ENCODE results near the gene EFNA2.

GRCh38 chr19:1322198-1322981, 36.7 kb downstream of the EFNA2 start:
- TF ChIP-seq, protein P1, sequence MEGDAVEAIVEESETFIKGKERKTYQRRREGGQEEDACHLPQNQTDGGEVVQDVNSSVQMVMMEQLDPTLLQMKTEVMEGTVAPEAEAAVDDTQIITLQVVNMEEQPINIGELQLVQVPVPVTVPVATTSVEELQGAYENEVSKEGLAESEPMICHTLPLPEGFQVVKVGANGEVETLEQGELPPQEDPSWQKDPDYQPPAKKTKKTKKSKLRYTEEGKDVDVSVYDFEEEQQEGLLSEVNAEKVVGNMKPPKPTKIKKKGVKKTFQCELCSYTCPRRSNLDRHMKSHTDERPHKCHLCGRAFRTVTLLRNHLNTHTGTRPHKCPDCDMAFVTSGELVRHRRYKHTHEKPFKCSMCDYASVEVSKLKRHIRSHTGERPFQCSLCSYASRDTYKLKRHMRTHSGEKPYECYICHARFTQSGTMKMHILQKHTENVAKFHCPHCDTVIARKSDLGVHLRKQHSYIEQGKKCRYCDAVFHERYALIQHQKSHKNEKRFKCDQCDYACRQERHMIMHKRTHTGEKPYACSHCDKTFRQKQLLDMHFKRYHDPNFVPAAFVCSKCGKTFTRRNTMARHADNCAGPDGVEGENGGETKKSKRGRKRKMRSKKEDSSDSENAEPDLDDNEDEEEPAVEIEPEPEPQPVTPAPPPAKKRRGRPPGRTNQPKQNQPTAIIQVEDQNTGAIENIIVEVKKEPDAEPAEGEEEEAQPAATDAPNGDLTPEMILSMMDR (IDR thresholded peaks at IDR 0.05) = no peak
- TF ChIP-seq EP300 (IDR thresholded peaks at IDR 0.05) (no peak), POLR2A (IDR thresholded peaks at IDR 0.05; ENCODE audit: low read depth) (no peak), POLR2AphosphoS5 (IDR thresholded peaks at IDR 0.05) (no peak)
